PC-3 (cell line): Measurements from ENCODE around the gene VWA7. TPM values are rescaled to one million over a fixed set of nuclear protein-coding genes. Genes with fewer than 3 reads are reported as not detected.
A peak's percentile ranks its signal among the peaks of the same experiment; 100 is the strongest.

Experiments used
- ATAC-seq: fragments of 200-7000 bp; cut with Tn5 transposase; 2 replicates; pipeline ENCODE4 v1.9.1; 2020; ENCODE audit warnings: mild to moderate bottlenecking, moderate library complexity
- BruUV-seq: library from RNA; stranded (reverse); fragments of 400-500 nt; replicated peaks from 2 replicates; lab custom pipeline; 2021; lab: Mats Ljungman, UMichigan
- CTCF ChIA-PET: fragments of 300-600 bp; sonication (Branson Sonifier 250); formaldehyde crosslinking; loops from one replicate; lab custom pipeline; 2022; ENCODE audit warnings: antibody characterized with exemption; lab: Charles Lee
- POLR2A ChIA-PET: fragments of 300-600 bp; sonication (Branson Sonifier 250); formaldehyde crosslinking; loops from one replicate; lab custom pipeline; 2022; ENCODE audit warnings: antibody characterized with exemption; ENCODE audit not compliant: unreplicated experiment; lab: Charles Lee
- DNase-seq: peaks from one replicate; pipeline ENCODE4 v3.0.0-alpha.2; 2015
- H2AFZ ChIP-seq: fragments of 300-600 bp; sonication (generic); 2 replicates; pipeline ENCODE4 v1.6.0; 2016; ENCODE audit warnings: antibody characterized with exemption, low read length
- H3F3A ChIP-seq: fragments of 300-600 bp; sonication (generic); one replicate; pipeline ENCODE4 v1.6.0; 2017; ENCODE audit warnings: antibody characterized with exemption, low read length, control low read depth, mild to moderate bottlenecking; ENCODE audit not compliant: unreplicated experiment
- H3K27ac ChIP-seq: fragments of 300-600 bp; sonication (generic); 2 replicates; pipeline ENCODE4 v1.5.1; 2016; ENCODE audit warnings: mild to moderate bottlenecking, low read length
- H3K27me3 ChIP-seq: fragments of 300-600 bp; sonication (generic); 2 replicates; pipeline ENCODE4 v1.6.1; 2016; ENCODE audit warnings: low read length, mixed read lengths
- H3K36me3 ChIP-seq: fragments of 300-600 bp; sonication (generic); 2 replicates; pipeline ENCODE4 v1.6.1; 2016; ENCODE audit warnings: low read depth, mixed run types, low read length, mixed read lengths
- H3K4me1 ChIP-seq: fragments of 300-600 bp; sonication (generic); 2 replicates; pipeline ENCODE4 v1.5.1; 2016; ENCODE audit warnings: low read length; ENCODE audit not compliant: insufficient read depth
- H3K4me2 ChIP-seq: fragments of 300-600 bp; sonication (generic); 2 replicates; pipeline ENCODE4 v1.6.0; 2016; ENCODE audit warnings: low read length
- H3K4me3 ChIP-seq: fragments of 300-600 bp; sonication (generic); 2 replicates; pipeline ENCODE4 v1.5.1; 2016; ENCODE audit warnings: mild to moderate bottlenecking, low read length, mixed read lengths
- H3K79me2 ChIP-seq: fragments of 300-600 bp; sonication (generic); 2 replicates; pipeline ENCODE4 v1.6.1; 2017; ENCODE audit warnings: low read length, mixed read lengths
- H3K9ac ChIP-seq: fragments of 300-600 bp; sonication (generic); 2 replicates; pipeline ENCODE4 v1.6.0; 2016; ENCODE audit warnings: mild to moderate bottlenecking, low read length
- H3K9me2 ChIP-seq: fragments of 300-600 bp; sonication (generic); replicated peaks from 2 replicates; pipeline ENCODE4 v1.6.1; 2016; ENCODE audit warnings: mixed run types, low read length, mixed read lengths
- H3K9me3 ChIP-seq: fragments of 300-600 bp; sonication (generic); 2 replicates; pipeline ENCODE4 v1.6.1; 2016; ENCODE audit warnings: low read length, mixed read lengths
- H4K20me1 ChIP-seq: fragments of 300-600 bp; sonication (generic); 2 replicates; pipeline ENCODE4 v1.6.1; 2016; ENCODE audit warnings: low read length, mixed read lengths
- CTCF ChIP-seq: fragments of 300-600 bp; sonication (generic); conservative IDR thresholded peaks from 2 replicates; pipeline ENCODE4 v1.5.1; 2017; ENCODE audit warnings: antibody characterized with exemption, low read depth, mild to moderate bottlenecking, low read length
- EZH2 ChIP-seq: fragments of 300-600 bp; sonication (generic); IDR thresholded peaks from one replicate; pipeline ENCODE4 v1.6.1; 2017; ENCODE audit warnings: antibody characterized with exemption, mild to moderate bottlenecking, low read length; ENCODE audit not compliant: unreplicated experiment
- EZH2phosphoT487 ChIP-seq: fragments of 300-600 bp; sonication (generic); IDR thresholded peaks from 2 replicates; pipeline ENCODE4 v1.6.1; 2018; ENCODE audit warnings: mild to moderate bottlenecking, antibody characterized with exemption, low read length, borderline replicate concordance
- intact Hi-C: fragments of 100-400 bp; cut with micrococcal nuclease; formaldehyde crosslinking; loops from 2 replicates; pipeline ENCODE4 v1.9.0; 2023
- total RNA-seq: library from RNA; depleted of rRNA; stranded (reverse); fragments of >200 nt; gene quantifications from 2 replicates; pipeline ENCODE4 v1.2.3, GENCODE V29; 2014

Gene VWA7
- total RNA-seq, 1 experiment from 2014 or later: 1.9 TPM

- CTCF ChIA-PET: interaction anchor here (0.6 kb wide), 1 partner anchor 12 kb away, joined by 4 read pairs; no protein-coding TSS in a partner anchor
Measured at GRCh38 chr6:31776485-31776988, 591 bp downstream of the VWA7 start.

GRCh38 chr6:31775633-31776484 is 1.3 kb downstream of the VWA7 start:
- TF ChIP-seq CTCF (no peak), EZH2 (no peak)
- ATAC-seq (no peak), DNase-seq (no peak)
- no peaks in the 10 kb centered on the region for H4K20me1 ChIP-seq
- ChIA-PET POLR2A (no interaction called here), CTCF (interaction anchor here (0.9 kb wide), 1 partner anchor 51 kb away, joined by 3 read pairs; no protein-coding TSS in a partner anchor)
- peak overlapping the region; percentile 69 for H3K27ac ChIP-seq
- peak overlapping the region; percentile 79 for H3K4me2 ChIP-seq
- intact Hi-C loops: no loop called here
- H3K9ac ChIP-seq: no peak overlapping the region
- no peaks in the 10 kb centered on the region for H3K27me3 ChIP-seq
- H3K4me1 ChIP-seq: peaks cover 29% of the 10 kb centered on the region
- H3K79me2 ChIP-seq: no peaks in the 10 kb centered on the region
- peaks cover 24% of the 10 kb centered on the region; the same call in 1 of the 2 replicates for H3K36me3 ChIP-seq
- H3K4me3 ChIP-seq: no peak overlapping the region
- peaks cover 3% of the 10 kb centered on the region for H3F3A ChIP-seq
- BruUV-seq: no TSS peak
- no peaks in the 10 kb centered on the region for H3K9me3 ChIP-seq
- no peaks in the 10 kb centered on the region for H3K9me2 ChIP-seq
- H2AFZ ChIP-seq: no peak overlapping the region

More at GRCh38 chr6:31776485-31776988, 591 bp downstream of the VWA7 start:
- no peaks in the 10 kb centered on the region for H3K27me3 ChIP-seq
- TF ChIP-seq CTCF (no peak), EZH2phosphoT487 (no peak), EZH2 (no peak)
- H3K4me2 ChIP-seq: peak overlapping the region; percentile 79
- no peaks in the 10 kb centered on the region for H3K79me2 ChIP-seq
- peaks cover 29% of the 10 kb centered on the region for H3K4me1 ChIP-seq
- no peaks in the 10 kb centered on the region for H4K20me1 ChIP-seq
- BruUV-seq: no TSS peak
- H3K9me2 ChIP-seq: no peaks in the 10 kb centered on the region
- H3F3A ChIP-seq: peaks cover 3% of the 10 kb centered on the region
- H3K9me3 ChIP-seq: no peaks in the 10 kb centered on the region
- H2AFZ ChIP-seq: no peak overlapping the region
- intact Hi-C loops: no loop called here
- POLR2A ChIA-PET: no interaction called here
- H3K9ac ChIP-seq: peak overlapping the region; percentile 50
- peak; percentile 20 for DNase-seq
- H3K36me3 ChIP-seq: peaks cover 30% of the 10 kb centered on the region; the same call in 1 of the 2 replicates
- ATAC-seq: peak; percentile 20
- peak overlapping the region; percentile 43 for H3K4me3 ChIP-seq
- H3K27ac ChIP-seq: peak overlapping the region; percentile 69
